IgD-negative memory B cell (primary cell): ENCODE measurements around the gene IQCF5. TPM values are rescaled to one million over a fixed set of nuclear protein-coding genes. Genes with fewer than 3 reads are reported as not detected.
"Not testable (repeated sequence)": the region's sequence is repeated elsewhere in the genome, so short reads cannot be mapped to it uniquely, and the experiment has no call there.

Experiments
- H3K27ac Mint-ChIP-seq, 3 donors: one replicate each; pipeline ENCODE4 v1.8.0; 2020 to 2022; ENCODE audit warnings: mild to moderate bottlenecking in 3 of 3, mixed read lengths in 3 of 3, moderate library complexity in 1 of 3
- H3K27me3 Mint-ChIP-seq: one replicate; pipeline ENCODE4 v1.8.0; 2021; ENCODE audit warnings: mixed read lengths
- H3K36me3 Mint-ChIP-seq: one replicate; pipeline ENCODE4 v1.8.0; 2020; ENCODE audit warnings: mild to moderate bottlenecking, mixed read lengths
- H3K4me1 Mint-ChIP-seq, 3 donors: one replicate each; pipeline ENCODE4 v1.8.0; 2020 to 2022; ENCODE audit warnings: mixed read lengths in 3 of 3, mild to moderate bottlenecking in 1 of 3
- H3K4me3 Mint-ChIP-seq, 4 donors: one replicate each; pipeline ENCODE4 v1.8.0; 2020 to 2022; ENCODE audit warnings: mild to moderate bottlenecking in 4 of 4, mixed read lengths in 4 of 4, moderate library complexity in 3 of 4
- H3K9me3 Mint-ChIP-seq, 3 donors: one replicate each; pipeline ENCODE4 v1.8.0; 2020 to 2021; ENCODE audit warnings: mixed read lengths in 3 of 3, mild to moderate bottlenecking in 1 of 3
- polyA plus RNA-seq: library from polyadenylated mRNA; unstranded; fragments of 300-500 nt; fragmentation: Illumina TruSeq; gene quantifications from one replicate; pipeline ENCODE4 v1.2.3, GENCODE V29; 2021

IQCF5 gene
- polyA plus RNA-seq, 1 donor from 2014 or later = not detected

DNA sequence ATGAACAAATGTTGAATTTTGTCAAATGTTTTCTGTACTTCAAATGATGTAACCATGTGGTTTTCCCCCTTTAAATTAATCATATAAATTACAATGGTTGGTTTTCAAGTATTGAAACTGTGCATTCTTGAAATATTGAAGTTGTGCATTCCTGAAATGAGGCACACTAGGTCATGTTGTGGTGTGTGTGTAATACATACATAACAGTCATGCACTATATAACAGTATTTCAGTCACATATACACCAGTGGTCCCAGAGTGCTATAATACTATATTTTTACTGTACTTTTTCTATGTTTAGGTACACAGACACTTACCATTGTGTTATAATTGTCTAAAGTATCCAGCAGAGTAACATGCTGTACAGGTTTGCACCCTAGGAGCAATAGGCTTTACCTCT, 11.0 kb upstream of the IQCF5 start:
- H3K27ac Mint-ChIP-seq = no peak overlapping the region
- H3K4me3 Mint-ChIP-seq = no peak overlapping the region
- H3K9me3 Mint-ChIP-seq = peaks cover 0 to 2% (median 0%) of the 10 kb centered on the region in 3 donors
- peaks cover 18% of the 10 kb centered on the region for H3K27me3 Mint-ChIP-seq
- peaks cover 2% of the 10 kb centered on the region for H3K36me3 Mint-ChIP-seq
- H3K4me1 Mint-ChIP-seq = no peaks in the 10 kb centered on the region

DNA sequence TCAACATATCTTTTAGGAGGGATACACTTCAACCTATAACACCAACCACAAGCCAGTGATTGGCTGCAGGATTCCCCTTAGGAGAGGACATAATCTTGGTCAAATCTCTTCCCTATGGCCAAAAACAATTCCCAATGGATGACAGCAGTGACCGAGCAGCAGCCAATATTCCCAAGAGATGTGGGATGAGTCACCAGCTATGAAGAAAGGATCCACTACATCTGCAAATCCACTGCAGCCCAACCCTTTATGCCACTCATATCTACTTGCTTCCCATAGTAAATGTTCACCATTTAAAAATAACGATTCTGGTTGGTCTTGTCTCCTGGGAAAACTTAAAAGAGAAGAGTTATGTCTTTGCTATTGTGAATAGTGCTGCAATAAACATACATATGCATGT, 4.5 kb upstream of the IQCF5 start:
- Mint-ChIP-seq H3K27ac (no peak overlapping the region), H3K4me3 (no peak overlapping the region), H3K9me3 (peaks cover 0 to 5% (median 4%) of the 10 kb centered on the region in 3 donors), H3K4me1 (no peaks in the 10 kb centered on the region), H3K27me3 (peaks cover 32% of the 10 kb centered on the region), H3K36me3 (peaks cover 3% of the 10 kb centered on the region)

DNA sequence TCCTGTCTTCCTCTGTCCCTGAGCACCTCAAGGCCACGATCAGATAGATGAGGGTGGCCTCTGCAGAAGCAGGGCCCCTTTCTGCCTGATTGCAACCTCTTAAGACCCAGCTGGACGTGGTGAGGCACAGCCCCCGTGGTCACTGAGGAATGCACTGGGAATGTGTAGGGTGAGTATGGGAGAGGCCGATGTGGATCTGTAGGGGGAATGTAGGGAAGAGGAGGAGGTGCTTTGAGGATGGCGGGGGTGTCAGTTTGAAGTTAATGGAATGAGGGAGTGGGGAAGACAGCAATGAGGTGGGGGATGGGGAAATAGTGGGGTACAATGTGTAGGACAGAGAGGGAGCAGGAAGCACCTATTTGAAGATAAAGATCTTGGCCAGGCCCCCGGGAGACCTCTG, 785 bp upstream of the IQCF5 start:
- no peak overlapping the region for H3K4me3 Mint-ChIP-seq
- peaks cover 0 to 2% (median 0%) of the 10 kb centered on the region in 3 donors for H3K4me1 Mint-ChIP-seq
- H3K27me3 Mint-ChIP-seq = peaks cover 26% of the 10 kb centered on the region
- peaks cover 3% of the 10 kb centered on the region for H3K36me3 Mint-ChIP-seq
- H3K9me3 Mint-ChIP-seq = peaks cover 0 to 4% (median 3%) of the 10 kb centered on the region in 3 donors
- no peak overlapping the region for H3K27ac Mint-ChIP-seq

DNA sequence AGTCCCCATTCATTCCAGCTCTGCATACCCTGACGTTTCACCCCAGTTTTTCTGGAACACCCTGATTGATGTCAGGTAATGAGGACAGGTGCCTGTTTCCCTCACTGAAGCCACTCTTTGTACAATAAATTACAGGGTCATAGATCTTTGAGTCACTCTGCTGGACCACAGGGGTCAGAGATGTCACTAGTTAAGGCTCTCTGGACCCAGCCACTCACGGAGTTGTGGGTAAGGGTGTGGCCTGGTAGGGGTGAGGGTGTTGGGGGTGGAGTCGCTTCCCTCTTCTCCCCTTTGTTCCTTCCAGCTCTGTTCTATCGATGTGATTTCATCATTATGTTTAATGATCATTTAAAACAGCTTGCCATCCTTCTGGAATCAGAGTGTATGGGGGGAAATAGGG, 512 bp downstream of the IQCF5 start:
- H3K9me3 Mint-ChIP-seq = no peaks in the 10 kb centered on the region
- H3K4me3 Mint-ChIP-seq = no peak overlapping the region
- peaks cover 0 to 2% (median 0%) of the 10 kb centered on the region in 3 donors for H3K4me1 Mint-ChIP-seq
- H3K27ac Mint-ChIP-seq = peak overlapping the region in 1 of 3 donors; percentile 21
- peaks cover 20% of the 10 kb centered on the region for H3K27me3 Mint-ChIP-seq
- H3K36me3 Mint-ChIP-seq = peaks cover 3% of the 10 kb centered on the region

DNA sequence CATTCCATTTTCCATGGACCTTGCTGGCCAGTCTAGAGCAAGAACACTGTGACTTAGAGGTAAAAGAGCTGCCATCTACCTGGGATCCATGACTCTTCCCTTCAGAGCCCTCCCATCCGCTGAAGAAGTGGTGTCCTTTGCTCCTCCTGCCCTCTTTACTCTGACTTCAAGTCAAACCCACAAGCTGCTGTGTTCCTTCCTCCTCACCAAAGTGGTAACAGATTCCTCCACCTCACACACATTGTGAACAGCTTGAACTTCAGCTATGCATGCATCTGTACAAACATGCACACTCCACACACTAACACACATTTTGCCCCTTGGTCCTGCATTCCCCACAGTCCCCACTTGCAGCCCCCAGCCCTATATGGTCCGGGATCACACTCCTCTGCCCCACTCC, 990 bp downstream of the IQCF5 start:
- no peak overlapping the region for H3K27ac Mint-ChIP-seq
- peaks cover 20% of the 10 kb centered on the region for H3K27me3 Mint-ChIP-seq
- no peaks in the 10 kb centered on the region for H3K9me3 Mint-ChIP-seq
- peaks cover 0 to 2% (median 0%) of the 10 kb centered on the region in 3 donors for H3K4me1 Mint-ChIP-seq
- H3K36me3 Mint-ChIP-seq = peaks cover 2% of the 10 kb centered on the region
- H3K4me3 Mint-ChIP-seq = no peak overlapping the region

DNA sequence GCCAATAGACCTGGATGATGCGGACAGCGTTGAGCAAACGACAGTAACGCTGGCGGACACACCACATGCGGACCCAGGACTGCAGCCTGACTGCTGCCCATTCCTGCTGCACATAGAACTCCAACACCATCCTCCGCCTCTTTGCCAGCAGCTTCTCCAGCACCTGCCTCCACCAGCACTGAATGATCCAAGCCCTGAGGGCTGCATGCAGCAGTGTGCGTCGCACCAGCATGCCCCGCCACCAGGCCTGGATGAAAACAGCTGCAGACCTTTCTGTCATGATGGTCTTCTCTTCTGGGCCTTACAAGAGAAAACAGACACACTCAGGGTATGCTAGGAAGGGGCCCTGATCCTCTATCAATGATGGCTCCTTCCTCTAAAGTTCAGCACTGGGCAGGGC, 1.5 kb downstream of the IQCF5 start:
- H3K9me3 Mint-ChIP-seq = no peaks in the 10 kb centered on the region
- peaks cover 23% of the 10 kb centered on the region for H3K27me3 Mint-ChIP-seq
- no peak overlapping the region for H3K27ac Mint-ChIP-seq
- H3K4me1 Mint-ChIP-seq = peaks cover 0 to 2% (median 0%) of the 10 kb centered on the region in 3 donors
- H3K36me3 Mint-ChIP-seq = peaks cover 2% of the 10 kb centered on the region
- H3K4me3 Mint-ChIP-seq = no peak overlapping the region

DNA sequence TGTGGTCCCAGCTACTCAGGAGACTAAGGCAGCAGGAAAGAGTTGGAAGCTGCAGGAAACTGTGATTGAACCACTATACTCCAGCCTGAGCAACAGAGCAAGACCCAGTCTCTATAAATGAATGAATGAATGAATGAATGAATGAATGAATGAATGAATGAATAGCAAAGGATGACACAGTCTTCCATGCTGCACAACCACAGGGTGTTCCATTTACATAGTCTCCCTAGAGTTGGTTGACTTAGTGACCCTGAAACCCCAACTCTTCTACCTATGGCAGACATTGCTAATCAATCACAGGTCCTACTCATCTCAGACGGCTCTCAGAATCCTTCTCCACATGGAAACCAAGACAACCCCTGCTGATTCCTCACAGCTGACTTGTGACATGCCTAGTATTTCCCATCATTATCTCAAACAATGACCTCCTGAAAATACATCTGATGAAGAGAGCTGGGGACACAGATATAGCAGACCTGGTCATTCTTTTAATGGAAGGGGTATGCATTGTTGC, 2.1 kb downstream of the IQCF5 start:
- Mint-ChIP-seq H3K36me3 (peaks cover 2% of the 10 kb centered on the region), H3K9me3 (no peaks in the 10 kb centered on the region), H3K27ac (no peak overlapping the region), H3K4me1 (peaks cover 0 to 2% (median 0%) of the 10 kb centered on the region in 3 donors), H3K27me3 (peaks cover 23% of the 10 kb centered on the region), H3K4me3 (no peak overlapping the region)

DNA sequence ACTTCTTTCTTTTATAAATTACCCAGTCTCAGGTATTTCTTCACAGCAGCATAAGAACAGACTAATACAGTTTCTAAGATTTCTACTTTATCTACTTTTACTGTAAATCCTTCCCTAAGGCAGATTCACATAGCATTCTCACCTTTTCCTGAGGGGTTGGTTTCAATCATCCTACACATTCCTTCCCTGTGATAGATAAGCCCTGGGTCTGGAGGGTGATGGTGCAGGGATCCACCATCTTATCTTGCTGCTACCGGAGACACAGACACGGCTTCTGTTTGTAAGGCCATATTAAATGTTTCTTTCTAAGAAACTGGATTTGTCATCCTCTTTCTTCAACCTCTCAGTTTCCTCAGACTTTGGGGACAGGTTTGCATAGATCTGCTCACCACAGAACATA, 6.1 kb downstream of the IQCF5 start:
- Mint-ChIP-seq H3K4me1 (peaks cover 0 to 2% (median 0%) of the 10 kb centered on the region in 3 donors), H3K36me3 (no peaks in the 10 kb centered on the region), H3K4me3 (no peak overlapping the region), H3K9me3 (no peaks in the 10 kb centered on the region), H3K27me3 (peaks cover 17% of the 10 kb centered on the region), H3K27ac (peak overlapping the region in 1 of 3 donors; percentile 4)

DNA sequence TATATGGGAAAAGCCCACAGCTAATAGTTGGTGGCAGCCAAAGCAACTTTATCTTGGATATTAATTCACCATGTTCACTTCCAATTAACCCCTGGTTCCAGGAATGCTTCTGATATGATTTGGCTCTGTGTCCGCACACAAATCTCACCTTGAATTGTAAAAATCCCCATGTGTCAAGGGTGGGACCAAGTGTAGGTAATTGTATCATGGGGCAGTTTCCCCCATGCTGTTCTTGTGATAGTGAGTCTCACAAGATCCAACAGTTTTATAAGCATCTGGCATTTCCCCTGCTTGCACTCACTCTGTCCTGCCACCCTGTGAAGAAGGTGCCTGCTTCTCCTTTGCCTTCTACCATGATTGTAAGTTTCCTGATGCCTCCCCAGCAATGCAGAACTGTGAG, 6.5 kb downstream of the IQCF5 start:
- H3K4me1 Mint-ChIP-seq, H3K27ac Mint-ChIP-seq, H3K36me3 Mint-ChIP-seq, H3K4me3 Mint-ChIP-seq, H3K9me3 Mint-ChIP-seq: not testable (repeated sequence)
- H3K27me3 Mint-ChIP-seq = peaks cover 17% of the 10 kb centered on the region

DNA sequence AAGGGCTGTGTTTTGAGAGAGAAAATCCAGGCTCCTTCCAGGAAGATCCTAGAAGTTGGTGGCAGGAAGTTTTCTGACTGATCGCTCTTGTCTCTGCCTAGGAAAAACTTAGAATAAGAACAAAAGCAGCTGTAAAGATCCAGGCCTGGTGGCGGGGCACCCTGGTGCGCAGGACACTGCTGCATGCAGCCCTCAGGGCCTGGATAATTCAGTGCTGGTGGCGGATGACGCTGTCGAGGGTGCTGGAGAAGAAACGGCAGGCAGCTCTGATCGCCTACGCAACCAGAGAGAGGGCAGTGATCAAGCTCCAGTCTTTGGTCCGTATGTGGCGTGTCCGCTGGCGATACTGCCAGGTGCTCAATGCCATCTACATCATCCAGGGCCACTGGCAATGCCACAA, 12.5 kb downstream of the IQCF5 start:
- H3K4me1 Mint-ChIP-seq = peaks cover 6 to 12% (median 8%) of the 10 kb centered on the region in 3 donors
- H3K36me3 Mint-ChIP-seq = peaks cover 3% of the 10 kb centered on the region

DNA sequence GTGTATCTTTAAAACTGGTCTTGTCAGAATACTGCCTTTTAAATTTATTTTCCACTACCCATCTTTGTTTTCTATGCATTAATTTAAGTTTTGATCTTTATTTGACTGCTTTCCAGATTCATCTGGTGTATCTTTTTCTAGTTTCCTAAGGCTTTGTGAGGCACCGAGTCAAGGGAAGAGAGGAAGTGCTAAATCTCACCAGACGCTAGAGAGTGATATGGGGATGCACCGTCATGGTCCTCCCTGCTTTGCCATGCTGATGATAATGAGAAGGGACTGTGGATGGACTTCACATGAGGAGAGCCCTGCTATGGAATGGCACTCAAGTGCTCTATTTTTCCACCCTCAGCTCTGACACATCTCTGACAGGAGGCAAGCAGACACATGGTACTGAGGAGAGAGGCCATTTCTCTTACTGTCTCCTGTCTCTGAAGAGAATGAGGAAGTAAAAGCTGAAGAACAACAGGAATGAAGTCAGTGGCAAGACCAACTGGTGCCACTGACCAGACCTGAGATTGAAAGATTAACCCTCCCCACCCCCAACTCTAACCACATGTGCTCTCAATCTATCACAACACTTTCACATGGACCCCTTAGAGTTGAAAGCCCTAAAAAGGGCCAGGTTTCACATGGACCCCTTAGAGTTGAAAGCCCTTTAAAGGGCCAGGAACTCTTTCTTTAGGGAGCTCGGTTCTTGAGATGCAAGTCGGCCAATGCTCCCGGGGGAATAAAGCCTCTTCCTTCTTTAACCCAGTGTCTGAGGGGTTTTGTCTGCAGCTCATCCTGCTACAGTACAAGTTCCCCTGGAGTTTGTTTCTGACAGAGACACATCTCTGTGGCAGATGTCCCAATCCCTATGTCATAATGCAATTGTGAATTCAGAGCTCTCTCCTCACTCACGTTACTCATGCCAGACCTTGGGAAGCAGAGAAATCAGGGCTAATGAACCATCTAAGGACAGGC, 14.4 kb downstream of the IQCF5 start, which contains the start of gene IQCF2:
Gene IQCF2, plus strand, starts transcription at position 913 of the 963 bp plus-strand sequence. CDS start 52 bp downstream, outside the sequence.
- Mint-ChIP-seq H3K9me3 (no peaks in the 10 kb centered on the region), H3K27me3 (peaks cover 3% of the 10 kb centered on the region), H3K27ac (no peak within 1 kb of the TSS), H3K36me3 (peaks cover 3% of the 10 kb centered on the region), H3K4me1 (peaks cover 6 to 12% (median 8%) of the 10 kb centered on the region in 3 donors), H3K4me3 (peak within 1 kb of the TSS in 2 of 4 donors; percentile 70 to 80)

More for the DNA sequence above, 12.5 kb downstream of the IQCF5 start:
- peaks cover 6% of the 10 kb centered on the region for H3K27me3 Mint-ChIP-seq
- no peak overlapping the region for H3K4me3 Mint-ChIP-seq
- H3K27ac Mint-ChIP-seq = no peak overlapping the region
- H3K9me3 Mint-ChIP-seq = no peaks in the 10 kb centered on the region

DNA sequence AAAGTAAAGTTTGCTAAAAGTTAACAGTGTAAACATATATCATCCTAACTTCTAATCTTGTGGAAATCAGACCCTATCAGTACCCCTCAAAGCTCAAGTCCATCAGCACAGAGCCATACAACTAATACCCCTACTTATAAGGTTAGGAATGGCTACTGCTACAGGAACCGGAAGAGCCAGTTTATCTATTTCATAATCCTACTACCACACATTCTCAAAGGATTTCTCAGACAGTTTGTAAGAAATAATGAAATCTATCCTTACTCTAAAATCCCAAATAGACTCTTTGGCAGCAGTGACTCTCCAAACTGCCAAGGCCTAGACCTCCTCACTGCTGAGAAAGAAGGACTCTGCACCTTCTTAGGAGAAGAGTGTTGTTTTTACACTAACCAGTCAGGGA, 20.0 kb downstream of the IQCF5 start:
- not testable (repeated sequence) for H3K9me3 Mint-ChIP-seq, H3K36me3 Mint-ChIP-seq, H3K4me1 Mint-ChIP-seq, H3K27ac Mint-ChIP-seq, H3K27me3 Mint-ChIP-seq, H3K4me3 Mint-ChIP-seq

DNA sequence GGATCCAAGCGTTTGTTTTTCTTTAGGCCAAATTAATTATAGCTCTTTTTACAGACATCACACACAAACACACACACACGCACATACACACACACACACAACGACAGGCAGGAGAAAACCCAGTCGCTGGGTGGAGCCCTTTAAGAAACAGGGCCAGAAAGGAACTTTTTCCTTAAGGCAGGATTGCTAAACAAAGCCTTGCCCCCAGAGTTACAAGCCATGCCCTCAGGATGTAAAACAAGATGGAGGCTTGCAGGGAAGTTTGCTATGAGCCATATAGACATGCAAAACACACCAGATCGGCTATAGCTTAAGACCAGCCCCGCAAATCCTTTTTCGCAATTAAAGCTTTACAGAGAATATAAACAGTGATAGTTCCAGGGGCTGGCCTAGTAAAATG, 30.3 kb downstream of the IQCF5 start:
- Mint-ChIP-seq H3K36me3 (peaks cover 5% of the 10 kb centered on the region), H3K27me3 (peaks cover 28% of the 10 kb centered on the region), H3K4me1 (no peaks in the 10 kb centered on the region), H3K9me3 (peaks cover 10 to 13% (median 11%) of the 10 kb centered on the region in 3 donors), H3K4me3 (no peak overlapping the region), H3K27ac (no peak overlapping the region)

DNA sequence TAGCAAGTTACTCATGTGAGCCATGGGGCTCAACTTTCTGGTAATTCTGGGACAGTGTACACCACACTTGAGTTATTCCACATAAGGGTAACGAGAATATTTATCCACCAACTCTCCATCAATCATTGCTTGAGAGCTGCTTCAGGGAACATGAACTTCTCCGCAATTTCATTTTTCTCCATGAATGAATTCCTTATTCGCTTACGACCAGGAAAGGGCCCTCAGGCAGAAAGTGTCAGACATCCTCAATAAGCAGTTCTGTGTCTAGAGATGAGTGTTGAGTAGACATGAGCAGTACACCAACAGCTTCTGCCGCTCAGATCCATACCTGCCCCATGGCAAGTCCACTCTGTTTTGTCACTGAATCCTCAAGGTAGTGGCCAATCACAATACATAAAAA, 38.8 kb downstream of the IQCF5 start:
- Mint-ChIP-seq H3K27me3 (peaks cover 19% of the 10 kb centered on the region), H3K9me3 (peaks cover 0 to 4% (median 2%) of the 10 kb centered on the region in 3 donors)

DNA sequence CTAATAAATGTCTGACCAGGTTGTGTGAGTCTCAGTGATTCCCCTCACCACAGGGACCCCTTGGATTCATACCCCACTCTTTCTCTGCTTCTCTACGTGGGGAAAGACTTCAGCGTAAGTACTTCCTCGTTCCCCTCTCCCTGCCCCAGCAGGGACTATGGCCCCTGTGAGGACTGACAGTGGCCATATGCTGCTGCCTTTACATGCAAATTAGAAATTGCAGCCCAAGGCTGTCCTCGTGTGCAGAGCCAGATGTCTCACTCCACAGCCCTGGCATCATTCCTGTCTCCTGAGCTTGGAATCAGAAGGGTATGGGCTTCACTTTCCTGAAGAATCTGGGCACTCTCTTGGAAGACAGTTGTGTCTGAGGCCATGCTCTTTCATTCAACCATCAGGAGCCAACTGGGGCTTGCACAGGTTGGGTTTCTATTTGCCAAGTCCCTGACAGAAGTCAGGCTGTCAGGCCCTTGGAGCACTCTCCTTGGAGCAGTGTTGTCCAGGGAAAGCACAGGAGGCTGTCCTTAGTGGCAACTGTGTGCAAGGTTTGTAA, 44.5 kb downstream of the IQCF5 start:
- Mint-ChIP-seq H3K4me3 (no peak overlapping the region), H3K27me3 (peaks cover 16% of the 10 kb centered on the region), H3K9me3 (peaks cover 4 to 10% (median 7%) of the 10 kb centered on the region in 3 donors), H3K27ac (no peak overlapping the region), H3K4me1 (no peaks in the 10 kb centered on the region), H3K36me3 (no peaks in the 10 kb centered on the region)

More for the DNA sequence above, 38.8 kb downstream of the IQCF5 start:
- Mint-ChIP-seq H3K36me3 (no peaks in the 10 kb centered on the region), H3K4me1 (no peaks in the 10 kb centered on the region), H3K27ac (no peak overlapping the region), H3K4me3 (no peak overlapping the region)
